Measurements from ENCODE around the gene GNG13.

The GNG13 gene

DNA sequence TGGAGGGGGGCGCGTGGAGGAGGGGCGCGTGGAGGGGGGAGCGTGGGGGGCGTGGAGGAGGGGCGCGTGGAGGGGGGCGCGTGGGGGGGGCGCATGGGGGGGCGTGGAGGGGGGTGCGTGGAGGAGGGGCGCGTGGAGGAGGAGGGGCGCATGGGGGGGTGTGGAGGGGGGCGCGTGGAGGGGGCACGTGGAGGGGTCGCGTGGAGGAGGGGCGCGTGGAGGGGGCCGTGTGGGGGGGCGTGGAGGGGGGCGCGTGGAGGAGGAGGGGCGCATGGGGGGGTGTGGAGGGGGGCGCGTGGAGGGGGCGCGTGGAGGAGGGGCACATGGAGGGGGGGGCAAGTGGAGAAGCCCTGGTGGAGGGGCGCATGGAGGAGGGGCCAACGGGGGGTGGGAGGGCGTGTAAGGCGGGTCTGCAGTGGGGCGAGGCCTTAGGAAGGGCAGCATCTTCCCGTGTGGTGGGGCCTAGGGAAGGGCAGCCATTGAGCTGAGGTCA lies 32.7 kb downstream of the GNG13 start:
- ChIA-PET POLR2A (no interaction called here), CTCF (interaction anchor here (1.4 kb wide), 1 partner anchor 18 kb away, joined by 4 read pairs; no protein-coding TSS in a partner anchor)
- TF ChIP-seq, protein P1, sequence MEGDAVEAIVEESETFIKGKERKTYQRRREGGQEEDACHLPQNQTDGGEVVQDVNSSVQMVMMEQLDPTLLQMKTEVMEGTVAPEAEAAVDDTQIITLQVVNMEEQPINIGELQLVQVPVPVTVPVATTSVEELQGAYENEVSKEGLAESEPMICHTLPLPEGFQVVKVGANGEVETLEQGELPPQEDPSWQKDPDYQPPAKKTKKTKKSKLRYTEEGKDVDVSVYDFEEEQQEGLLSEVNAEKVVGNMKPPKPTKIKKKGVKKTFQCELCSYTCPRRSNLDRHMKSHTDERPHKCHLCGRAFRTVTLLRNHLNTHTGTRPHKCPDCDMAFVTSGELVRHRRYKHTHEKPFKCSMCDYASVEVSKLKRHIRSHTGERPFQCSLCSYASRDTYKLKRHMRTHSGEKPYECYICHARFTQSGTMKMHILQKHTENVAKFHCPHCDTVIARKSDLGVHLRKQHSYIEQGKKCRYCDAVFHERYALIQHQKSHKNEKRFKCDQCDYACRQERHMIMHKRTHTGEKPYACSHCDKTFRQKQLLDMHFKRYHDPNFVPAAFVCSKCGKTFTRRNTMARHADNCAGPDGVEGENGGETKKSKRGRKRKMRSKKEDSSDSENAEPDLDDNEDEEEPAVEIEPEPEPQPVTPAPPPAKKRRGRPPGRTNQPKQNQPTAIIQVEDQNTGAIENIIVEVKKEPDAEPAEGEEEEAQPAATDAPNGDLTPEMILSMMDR (IDR thresholded peaks at IDR 0.05; ENCODE audit: control extremely low read depth, extremely low read depth, low read depth, missing control alignments): no peak
- DNase-seq (ENCODE audit: extremely low spot score): no peak

DNA sequence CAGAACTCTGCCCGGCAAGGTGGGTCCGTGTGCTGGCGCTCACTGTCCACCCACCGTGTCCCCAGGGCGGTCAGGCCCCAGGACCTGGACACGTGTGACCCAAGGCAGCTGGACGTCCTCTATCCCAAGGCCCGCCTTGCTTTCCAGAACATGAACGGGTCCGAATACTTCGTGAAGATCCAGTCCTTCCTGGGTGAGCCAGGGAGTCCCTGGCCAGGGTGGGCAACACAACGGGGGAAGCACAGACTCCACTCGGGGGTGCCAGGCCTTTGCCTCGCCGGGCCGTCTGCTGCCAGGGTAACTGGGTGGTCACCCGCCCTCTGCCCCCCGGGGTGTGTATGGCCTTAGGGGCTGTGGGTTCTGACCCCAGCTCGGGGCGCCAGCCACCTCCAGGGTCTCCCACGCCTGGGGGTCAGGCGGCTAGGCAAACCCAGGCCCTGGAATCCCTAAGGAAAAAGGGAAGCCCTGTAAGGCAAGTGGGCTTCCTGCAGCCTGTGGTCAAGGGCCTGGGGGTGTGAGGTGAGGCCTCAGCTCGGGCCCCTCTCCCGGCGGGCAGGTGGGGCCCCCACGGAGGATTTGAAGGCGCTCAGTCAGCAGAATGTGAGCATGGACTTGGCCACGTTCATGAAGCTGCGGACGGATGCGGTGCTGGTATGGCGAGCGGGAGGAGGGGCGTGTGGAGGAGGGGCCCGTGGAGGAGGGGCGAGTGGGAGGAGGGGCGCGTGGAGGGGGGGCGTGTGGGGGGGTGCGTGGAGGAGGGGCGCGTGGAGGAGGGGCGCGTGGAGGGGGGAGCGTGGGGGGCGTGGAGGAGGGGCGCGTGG lies 33.5 kb downstream of the GNG13 start:
- CTCF ChIA-PET: no interaction called here
- TF ChIP-seq, protein P1 (IDR thresholded peaks at IDR 0.05; ENCODE audit: control extremely low read depth, extremely low read depth, low read depth, missing control alignments): no peak
- no peak for DNase-seq (ENCODE audit: extremely low spot score)
- POLR2A ChIA-PET: no interaction called here

DNA sequence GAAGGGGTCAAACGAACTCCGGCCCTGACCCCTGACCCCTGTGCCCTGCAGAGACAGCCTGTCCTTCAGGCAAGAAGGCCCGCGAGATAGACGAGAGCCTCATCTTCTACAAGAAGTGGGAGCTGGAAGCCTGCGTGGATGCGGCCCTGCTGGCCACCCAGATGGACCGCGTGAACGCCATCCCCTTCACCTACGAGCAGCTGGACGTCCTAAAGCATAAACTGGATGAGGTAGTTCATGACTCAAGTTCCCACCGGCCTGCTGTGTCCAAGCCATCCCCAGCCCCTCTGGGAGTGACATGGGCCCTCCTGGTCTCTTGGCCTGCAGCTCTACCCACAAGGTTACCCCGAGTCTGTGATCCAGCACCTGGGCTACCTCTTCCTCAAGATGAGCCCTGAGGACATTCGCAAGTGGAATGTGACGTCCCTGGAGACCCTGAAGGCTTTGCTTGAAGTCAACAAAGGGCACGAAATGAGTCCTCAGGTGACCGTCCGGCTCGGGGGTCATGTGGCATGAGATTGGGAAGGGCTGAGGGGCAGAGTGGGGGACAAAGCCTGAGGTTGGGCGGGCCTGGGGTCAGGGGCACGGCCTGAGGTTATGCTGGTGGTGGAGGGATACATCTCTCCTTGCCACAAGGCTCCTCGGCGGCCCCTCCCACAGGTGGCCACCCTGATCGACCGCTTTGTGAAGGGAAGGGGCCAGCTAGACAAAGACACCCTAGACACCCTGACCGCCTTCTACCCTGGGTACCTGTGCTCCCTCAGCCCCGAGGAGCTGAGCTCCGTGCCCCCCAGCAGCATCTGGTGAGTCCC lies 34.3 kb downstream of the GNG13 start:
- ChIA-PET POLR2A (no interaction called here), CTCF (no interaction called here)
- DNase-seq (ENCODE audit: extremely low spot score): no peak
- TF ChIP-seq, protein P1 (IDR thresholded peaks at IDR 0.05; ENCODE audit: control extremely low read depth, extremely low read depth, low read depth, missing control alignments): no peak

DNA sequence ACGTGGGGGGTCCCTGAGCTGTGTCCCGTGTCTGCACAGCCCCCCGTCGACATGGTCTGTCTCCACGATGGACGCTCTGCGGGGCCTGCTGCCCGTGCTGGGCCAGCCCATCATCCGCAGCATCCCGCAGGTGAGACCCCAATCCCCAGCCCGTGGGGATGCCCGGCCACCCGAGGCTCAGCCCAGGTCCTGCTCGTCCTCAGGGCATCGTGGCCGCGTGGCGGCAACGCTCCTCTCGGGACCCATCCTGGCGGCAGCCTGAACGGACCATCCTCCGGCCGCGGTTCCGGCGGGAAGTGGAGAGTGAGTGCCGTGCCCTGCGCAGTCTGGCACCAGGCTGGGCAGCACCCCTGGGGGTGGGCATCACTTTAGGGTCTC lies 35.1 kb downstream of the GNG13 start:
- ChIA-PET CTCF (no interaction called here), POLR2A (no interaction called here)
- no peak for DNase-seq (ENCODE audit: extremely low spot score)
- TF ChIP-seq, protein P1 (IDR thresholded peaks at IDR 0.05; ENCODE audit: control extremely low read depth, extremely low read depth, low read depth, missing control alignments): no peak

DNA sequence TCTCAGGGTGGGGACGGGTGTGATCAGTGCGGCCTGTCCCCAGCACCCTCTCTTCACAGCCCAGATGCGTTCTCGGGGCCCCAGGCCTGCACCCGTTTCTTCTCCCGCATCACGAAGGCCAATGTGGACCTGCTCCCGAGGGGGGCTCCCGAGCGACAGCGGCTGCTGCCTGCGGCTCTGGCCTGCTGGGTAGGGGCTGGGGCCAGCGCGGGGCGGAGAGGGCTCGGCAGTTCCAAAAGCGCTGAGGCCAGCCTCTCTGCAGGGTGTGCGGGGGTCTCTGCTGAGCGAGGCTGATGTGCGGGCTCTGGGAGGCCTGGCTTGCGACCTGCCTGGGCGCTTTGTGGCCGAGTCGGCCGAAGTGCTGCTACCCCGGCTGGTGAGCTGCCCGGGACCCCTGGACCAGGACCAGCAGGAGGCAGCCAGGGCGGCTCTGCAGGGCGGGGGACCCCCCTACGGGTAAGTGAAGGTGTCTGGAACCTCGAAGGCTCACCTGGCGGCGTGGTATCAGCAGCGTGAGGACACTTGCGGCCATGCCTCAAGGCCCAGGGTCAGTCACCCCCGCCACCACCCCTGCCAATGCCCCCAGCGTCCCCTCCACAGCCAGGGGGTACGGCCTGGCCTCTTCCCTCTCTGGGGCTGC lies 35.6 kb downstream of the GNG13 start:
- POLR2A ChIA-PET: no interaction called here
- TF ChIP-seq, protein P1 (IDR thresholded peaks at IDR 0.05; ENCODE audit: control extremely low read depth, extremely low read depth, low read depth, missing control alignments): no peak
- no peak for DNase-seq (ENCODE audit: extremely low spot score)
- CTCF ChIA-PET: no interaction called here

DNA sequence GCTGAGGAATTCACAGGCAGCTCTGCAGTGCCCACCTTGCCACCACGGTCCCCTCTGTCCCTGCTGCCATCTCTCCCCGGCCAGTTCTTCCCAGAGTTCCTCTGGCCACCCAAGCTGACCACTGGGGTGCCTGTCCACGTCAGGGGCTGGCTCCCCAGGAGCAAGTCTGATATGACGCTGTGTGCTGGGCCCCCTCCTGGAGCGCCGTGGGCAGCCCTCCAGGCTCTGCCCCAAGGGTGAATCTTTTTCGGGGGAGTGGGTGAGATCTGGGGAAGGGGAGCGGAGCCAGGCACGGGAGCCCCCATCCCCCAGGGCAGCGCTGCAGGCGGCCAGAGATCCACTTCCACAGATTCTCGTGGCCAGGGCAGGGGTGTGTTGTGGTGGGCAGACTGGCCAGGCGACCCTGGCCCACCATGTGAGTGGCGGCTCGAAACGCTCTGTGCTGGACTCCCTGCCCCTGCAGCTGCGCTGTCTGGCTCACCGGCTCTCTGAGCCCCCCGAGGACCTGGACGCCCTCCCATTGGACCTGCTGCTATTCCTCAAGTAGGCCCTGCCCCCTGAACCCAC lies 36.3 kb downstream of the GNG13 start:
- ChIA-PET POLR2A (no interaction called here), CTCF (no interaction called here)
- DNase-seq (ENCODE audit: extremely low spot score): no peak
- TF ChIP-seq, protein P1 (IDR thresholded peaks at IDR 0.05; ENCODE audit: control extremely low read depth, extremely low read depth, low read depth, missing control alignments): no peak
